Stimulated activated naive CD8-positive, alpha-beta T cell treated with anti-CD3 and anti-CD28 coated beads, Interleukin-15, Interleukin-2, amounts not matched to agents 100 ng/mL and 50 ng/mL, for 24 hours (primary cell): ENCODE results near the gene HBD.

Experiments used
- H3K27ac Mint-ChIP-seq: one replicate; pipeline ENCODE4 v1.8.0; 2021; ENCODE audit warnings: mild to moderate bottlenecking, mixed read lengths
- H3K27me3 Mint-ChIP-seq: one replicate; pipeline ENCODE4 v1.8.0; 2021; ENCODE audit warnings: mixed read lengths
- H3K36me3 Mint-ChIP-seq: one replicate; pipeline ENCODE4 v1.8.0; 2021; ENCODE audit warnings: low read depth, mixed read lengths
- H3K4me1 Mint-ChIP-seq: one replicate; pipeline ENCODE4 v1.8.0; 2021; ENCODE audit warnings: low read depth, mixed read lengths
- H3K4me3 Mint-ChIP-seq: one replicate; pipeline ENCODE4 v1.8.0; 2021; ENCODE audit warnings: mild to moderate bottlenecking, mixed read lengths
- H3K9me3 Mint-ChIP-seq: one replicate; pipeline ENCODE4 v1.8.0; 2021; ENCODE audit warnings: mixed read lengths

Gene HBD

GRCh38 chr11:5234381-5234834 is at the start of gene HBD:
Gene HBD, minus strand, starts transcription at chr11:5234483. Its CDS starts 50 bp downstream, at chr11:5234433.
- H3K27ac Mint-ChIP-seq: no peak within 1 kb of the TSS
- H3K9me3 Mint-ChIP-seq: no peaks in the 10 kb centered on the region
- H3K27me3 Mint-ChIP-seq: peaks cover 7% of the 10 kb centered on the region
- no peak within 1 kb of the TSS for H3K4me3 Mint-ChIP-seq
- H3K4me1 Mint-ChIP-seq: peaks cover 4% of the 10 kb centered on the region
- H3K36me3 Mint-ChIP-seq: no peaks in the 10 kb centered on the region

- Mint-ChIP-seq H3K4me3 (no peak overlapping the region), H3K36me3 (no peaks in the 10 kb centered on the region), H3K27ac (no peak overlapping the region), H3K9me3 (no peaks in the 10 kb centered on the region), H3K4me1 (no peaks in the 10 kb centered on the region), H3K27me3 (peaks cover 3% of the 10 kb centered on the region)
Measured at GRCh38 chr11:5283882-5284281, 49.6 kb upstream of the HBD start.

- Mint-ChIP-seq H3K9me3 (no peaks in the 10 kb centered on the region), H3K27me3 (peaks cover 3% of the 10 kb centered on the region), H3K4me3 (no peak overlapping the region), H3K27ac (no peak overlapping the region), H3K4me1 (no peaks in the 10 kb centered on the region), H3K36me3 (no peaks in the 10 kb centered on the region)
Measured at GRCh38 chr11:5283086-5283485, 48.8 kb upstream of the HBD start.

GRCh38 chr11:5282628-5283027 is 48.3 kb upstream of the HBD start:
- Mint-ChIP-seq H3K27me3 (peaks cover 3% of the 10 kb centered on the region), H3K27ac (no peak overlapping the region), H3K4me1 (no peaks in the 10 kb centered on the region), H3K4me3 (no peak overlapping the region), H3K9me3 (no peaks in the 10 kb centered on the region), H3K36me3 (no peaks in the 10 kb centered on the region)

- Mint-ChIP-seq H3K27me3 (peaks cover 3% of the 10 kb centered on the region), H3K36me3 (no peaks in the 10 kb centered on the region), H3K27ac (no peak overlapping the region), H3K4me1 (no peaks in the 10 kb centered on the region), H3K4me3 (no peak overlapping the region), H3K9me3 (no peaks in the 10 kb centered on the region)
Measured at GRCh38 chr11:5281596-5281995, 47.3 kb upstream of the HBD start.

- Mint-ChIP-seq H3K27me3 (peaks cover 3% of the 10 kb centered on the region), H3K4me1 (no peaks in the 10 kb centered on the region), H3K9me3 (no peaks in the 10 kb centered on the region), H3K36me3 (no peaks in the 10 kb centered on the region), H3K4me3 (no peak overlapping the region), H3K27ac (no peak overlapping the region)
Measured at GRCh38 chr11:5280582-5281102, 46.4 kb upstream of the HBD start.

- Mint-ChIP-seq H3K27me3 (peaks cover 3% of the 10 kb centered on the region), H3K4me3 (no peak overlapping the region), H3K36me3 (no peaks in the 10 kb centered on the region), H3K4me1 (no peaks in the 10 kb centered on the region), H3K27ac (no peak overlapping the region), H3K9me3 (no peaks in the 10 kb centered on the region)
Measured at GRCh38 chr11:5279471-5280090, 45.3 kb upstream of the HBD start.

- Mint-ChIP-seq H3K4me1 (no peaks in the 10 kb centered on the region), H3K36me3 (no peaks in the 10 kb centered on the region), H3K9me3 (no peaks in the 10 kb centered on the region), H3K4me3 (no peak overlapping the region), H3K27ac (no peak overlapping the region), H3K27me3 (peaks cover 3% of the 10 kb centered on the region)
Measured at GRCh38 chr11:5277807-5278382, 43.6 kb upstream of the HBD start.

GRCh38 chr11:5276697-5277096 is 42.4 kb upstream of the HBD start:
- H3K4me3 Mint-ChIP-seq: no peak overlapping the region
- no peaks in the 10 kb centered on the region for H3K36me3 Mint-ChIP-seq

GRCh38 chr11:5275369-5276110 is 41.3 kb upstream of the HBD start:
- H3K27me3 Mint-ChIP-seq: peaks cover under 1% of the 10 kb centered on the region
- H3K36me3 Mint-ChIP-seq: no peaks in the 10 kb centered on the region
- H3K4me3 Mint-ChIP-seq: no peak overlapping the region
- no peaks in the 10 kb centered on the region for H3K4me1 Mint-ChIP-seq
- H3K9me3 Mint-ChIP-seq: no peaks in the 10 kb centered on the region
- no peak overlapping the region for H3K27ac Mint-ChIP-seq

More at GRCh38 chr11:5276697-5277096, 42.4 kb upstream of the HBD start:
- no peaks in the 10 kb centered on the region for H3K4me1 Mint-ChIP-seq
- H3K9me3 Mint-ChIP-seq: no peaks in the 10 kb centered on the region
- H3K27ac Mint-ChIP-seq: no peak overlapping the region
- peaks cover 3% of the 10 kb centered on the region for H3K27me3 Mint-ChIP-seq

- no peaks in the 10 kb centered on the region for H3K4me1 Mint-ChIP-seq
Measured at GRCh38 chr11:5274395-5274794, 40.1 kb upstream of the HBD start.

GRCh38 chr11:5272395-5273017 is 38.2 kb upstream of the HBD start:
- H3K4me1 Mint-ChIP-seq: no peaks in the 10 kb centered on the region
- H3K27ac Mint-ChIP-seq: no peak overlapping the region
- no peaks in the 10 kb centered on the region for H3K27me3 Mint-ChIP-seq
- no peaks in the 10 kb centered on the region for H3K9me3 Mint-ChIP-seq
- H3K36me3 Mint-ChIP-seq: no peaks in the 10 kb centered on the region
- no peak overlapping the region for H3K4me3 Mint-ChIP-seq

More at GRCh38 chr11:5274395-5274794, 40.1 kb upstream of the HBD start:
- H3K27ac Mint-ChIP-seq: no peak overlapping the region
- no peak overlapping the region for H3K4me3 Mint-ChIP-seq
- no peaks in the 10 kb centered on the region for H3K36me3 Mint-ChIP-seq
- H3K9me3 Mint-ChIP-seq: no peaks in the 10 kb centered on the region
- no peaks in the 10 kb centered on the region for H3K27me3 Mint-ChIP-seq

- H3K4me3 Mint-ChIP-seq: no peak within 1 kb of the TSS
- no peak within 1 kb of the TSS for H3K27ac Mint-ChIP-seq
- peaks cover 4% of the 10 kb centered on the region for H3K27me3 Mint-ChIP-seq
- no peaks in the 10 kb centered on the region for H3K9me3 Mint-ChIP-seq
- H3K36me3 Mint-ChIP-seq: no peaks in the 10 kb centered on the region
- no peaks in the 10 kb centered on the region for H3K4me1 Mint-ChIP-seq
Measured at GRCh38 chr11:5269715-5270147, 35.4 kb upstream of the HBD start, which contains the start of gene HBE1. Gene HBE1, minus strand, starts transcription at chr11:5269945. Its CDS starts 55 bp downstream, at chr11:5269890.

GRCh38 chr11:5267033-5267563 is 32.8 kb upstream of the HBD start:
- Mint-ChIP-seq H3K36me3 (no peaks in the 10 kb centered on the region), H3K4me3 (no peak overlapping the region), H3K27me3 (peaks cover 4% of the 10 kb centered on the region), H3K4me1 (no peaks in the 10 kb centered on the region), H3K27ac (no peak overlapping the region), H3K9me3 (no peaks in the 10 kb centered on the region)
